OCI-LY7 (cell line): Measurements from ENCODE around the gene STOM. TPM values are rescaled to one million over a fixed set of nuclear protein-coding genes. Genes with fewer than 3 reads are reported as not detected.

Source experiments
- BruUV-seq: library from RNA; stranded (reverse); fragments of 400-500 nt; replicated peaks from 2 replicates; lab custom pipeline; 2021; lab: Mats Ljungman, UMichigan
- CTCF ChIA-PET: fragments of 300-600 bp; sonication (Branson Sonifier 250); formaldehyde crosslinking; loops from one replicate; lab custom pipeline; 2022; ENCODE audit warnings: antibody characterized with exemption; ENCODE audit not compliant: unreplicated experiment; lab: Charles Lee
- POLR2A ChIA-PET: fragments of 300-600 bp; sonication (Branson Sonifier 250); formaldehyde crosslinking; loops from one replicate; lab custom pipeline; 2022; ENCODE audit warnings: antibody characterized with exemption; lab: Charles Lee
- DNase-seq: peaks from one replicate; pipeline ENCODE4 v3.0.0-alpha.2; 2015; ENCODE audit warnings: low spot score
- H2AFZ ChIP-seq: fragments of 200-600 bp; sonication (generic), shearing (Covaris generic); 2 replicates; pipeline ENCODE4 v1.6.1; 2014; ENCODE audit warnings: mild to moderate bottlenecking, antibody characterized with exemption, low read length, moderate library complexity
- H3K27ac ChIP-seq: fragments of 200-600 bp; sonication (generic); 2 replicates; pipeline ENCODE4 v1.5.1; 2014; ENCODE audit warnings: mixed run types, low read depth, mild to moderate bottlenecking, moderate library complexity, low read length, inconsistent platforms; ENCODE audit not compliant: poor library complexity, severe bottlenecking
- H3K36me3 ChIP-seq: fragments of 200-600 bp; sonication (generic); 2 replicates; pipeline ENCODE4 v1.6.1; 2014; ENCODE audit warnings: mild to moderate bottlenecking, antibody characterized with exemption, low read length, moderate library complexity, mixed read lengths; ENCODE audit not compliant: insufficient read depth
- H3K4me1 ChIP-seq: fragments of 200-600 bp; sonication (generic); 2 replicates; pipeline ENCODE4 v1.5.1; 2014; ENCODE audit warnings: mild to moderate bottlenecking, low read length; ENCODE audit not compliant: insufficient read depth, poor library complexity, severe bottlenecking
- H3K4me2 ChIP-seq: fragments of 200-600 bp; sonication (generic); 2 replicates; pipeline ENCODE4 v1.6.1; 2014; ENCODE audit warnings: mild to moderate bottlenecking, low read length
- H3K4me3 ChIP-seq: fragments of 200-600 bp; sonication (generic); 2 replicates; pipeline ENCODE4 v1.5.1; 2014; ENCODE audit warnings: mild to moderate bottlenecking, low read depth, low read length; ENCODE audit not compliant: poor library complexity, severe bottlenecking
- H3K79me2 ChIP-seq: fragments of 200-600 bp; sonication (generic); 2 replicates; pipeline ENCODE4 v1.6.1; 2016; ENCODE audit warnings: low read depth, mild to moderate bottlenecking, low read length, moderate library complexity, mixed read lengths; ENCODE audit not compliant: insufficient read depth
- H3K9me2 ChIP-seq: fragments of 200-600 bp; sonication (generic); 2 replicates; pipeline ENCODE4 v1.6.1; 2016; ENCODE audit warnings: mild to moderate bottlenecking, low read length, mixed read lengths; ENCODE audit not compliant: insufficient read depth
- H3K9me3 ChIP-seq: fragments of 200-600 bp; sonication (generic); 2 replicates; pipeline ENCODE4 v1.6.1; 2014; ENCODE audit warnings: mild to moderate bottlenecking, mixed run types, low read length, mixed read lengths
- H4K20me1 ChIP-seq: fragments of 200-600 bp; sonication (generic); 2 replicates; pipeline ENCODE4 v1.6.1; 2014; ENCODE audit warnings: mild to moderate bottlenecking, antibody characterized with exemption, low read length, moderate library complexity, mixed read lengths; ENCODE audit not compliant: insufficient read depth
- CTCF ChIP-seq: fragments of 200-600 bp; sonication (generic); conservative IDR thresholded peaks from 2 replicates; pipeline ENCODE4 v1.5.1; 2014; ENCODE audit warnings: mild to moderate bottlenecking, antibody characterized with exemption, low read length, moderate library complexity, mixed read lengths
- EZH2phosphoT487 ChIP-seq: fragments of 200-600 bp; sonication (generic); IDR thresholded peaks from 2 replicates; pipeline ENCODE4 v1.6.1; 2018; ENCODE audit warnings: low read depth, borderline replicate concordance, mild to moderate bottlenecking, mixed run types, antibody characterized with exemption, low read length, moderate library complexity, mixed read lengths
- intact Hi-C: fragments of 100-400 bp; cut with micrococcal nuclease; formaldehyde crosslinking; loops from one replicate; pipeline ENCODE4 v1.10.0; 2022; ENCODE audit not compliant: unreplicated experiment
- total RNA-seq, 2 experiments: library from RNA; depleted of rRNA in 1 of 2; stranded (reverse); fragments of >200 nt in 1 of 2; shearing (Covaris generic) in 1 of 2; gene quantifications; 2 replicates each; pipeline ENCODE4 v1.2.3, GENCODE V29; 2014 to 2022

The STOM gene
- total RNA-seq, 2 experiments from 2014 or later, result 5.7 to 7.3 TPM

DNA sequence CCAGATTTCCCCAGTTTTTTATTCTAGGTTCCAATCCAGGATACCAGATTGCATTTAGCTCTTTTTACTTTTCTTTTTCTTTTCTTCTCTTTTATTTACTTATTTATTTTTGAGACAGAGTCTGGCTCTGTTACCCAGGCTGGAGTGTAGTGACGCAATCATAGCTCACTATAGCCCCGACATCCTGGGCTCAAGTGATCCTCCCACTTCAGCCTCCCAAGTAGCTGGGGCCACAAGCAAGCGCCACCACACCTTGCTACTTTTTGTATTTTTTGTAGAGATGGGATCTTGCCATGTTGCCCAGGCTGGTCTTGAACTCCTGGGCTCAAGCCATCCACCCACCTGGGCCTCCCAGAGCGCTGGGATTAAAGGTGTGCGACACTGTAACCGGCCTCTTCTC lies 53.7 kb downstream of the STOM start:
- Histone ChIP-seq H3K9me2 (no peaks in the 10 kb centered on the region), H3K4me2 (no peak overlapping the region), H4K20me1 (no peaks in the 10 kb centered on the region), H2AFZ (no peak overlapping the region), H3K79me2 (no peaks in the 10 kb centered on the region), H3K4me1 (no peaks in the 10 kb centered on the region), H3K4me3 (no peak overlapping the region), H3K9me3 (no peaks in the 10 kb centered on the region), H3K27ac (no peak overlapping the region), H3K36me3 (no peaks in the 10 kb centered on the region; the same call in 1 of the 2 replicates)
- DNase-seq, result no peak
- ChIA-PET POLR2A (no interaction called here), CTCF (no interaction called here)
- intact Hi-C loops, result no loop called here
- TF ChIP-seq EZH2phosphoT487 (no peak), CTCF (no peak)
- BruUV-seq, result no TSS peak

DNA sequence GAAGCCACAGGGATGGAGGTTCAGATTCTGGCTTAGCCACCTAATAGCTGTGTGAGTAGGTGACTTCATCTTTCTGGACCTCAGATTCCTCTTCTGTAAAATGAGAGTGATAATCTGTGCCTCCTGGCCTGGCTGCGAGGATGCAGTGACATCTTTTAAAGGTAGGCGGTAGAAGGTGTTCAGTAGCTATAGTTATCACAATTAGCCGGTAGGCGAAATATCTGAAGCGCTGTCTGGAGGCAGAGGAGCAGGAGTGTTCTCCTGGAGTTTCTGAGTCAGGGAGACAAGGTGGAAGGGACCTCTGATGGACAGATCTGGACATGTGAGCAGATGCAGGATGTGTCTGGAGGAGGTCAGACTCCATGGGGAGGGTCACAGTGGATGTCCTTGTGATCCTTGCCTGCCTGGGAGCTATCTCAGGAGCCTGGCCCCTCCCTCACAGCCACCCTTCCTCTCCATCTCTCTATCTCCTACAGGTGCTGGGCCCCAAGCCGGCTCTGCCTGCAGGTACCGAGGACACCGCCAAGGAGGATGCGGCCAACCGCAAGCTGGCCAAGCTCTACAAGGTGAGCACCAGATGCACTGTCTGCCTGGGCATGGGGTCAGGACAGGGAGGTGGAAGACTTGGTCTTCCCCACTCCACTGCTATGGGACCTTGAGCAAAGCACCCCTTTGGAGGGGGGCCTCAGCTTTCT lies 56.4 kb downstream of the STOM start:
- ChIA-PET CTCF (interaction anchor here (0.6 to 0.7 kb wide), 2 partner anchors 35 to 87 kb away, joined by 3 read pairs; no protein-coding TSS in a partner anchor), POLR2A (interaction anchor here (0.6 kb wide), 1 partner anchor 1966 kb away, joined by 3 read pairs; no protein-coding TSS in a partner anchor)

More for the DNA sequence above, 56.4 kb downstream of the STOM start:
- Histone ChIP-seq H3K27ac (no peak overlapping the region), H3K36me3 (no peaks in the 10 kb centered on the region), H3K4me2 (no peak overlapping the region), H4K20me1 (no peaks in the 10 kb centered on the region), H3K4me1 (no peaks in the 10 kb centered on the region), H3K9me2 (no peaks in the 10 kb centered on the region), H3K9me3 (no peaks in the 10 kb centered on the region), H3K79me2 (no peaks in the 10 kb centered on the region), H2AFZ (no peak overlapping the region), H3K4me3 (no peak overlapping the region)
- TF ChIP-seq CTCF (no peak), EZH2phosphoT487 (no peak)
- intact Hi-C loops, result no loop called here
- no peak for DNase-seq
- no TSS peak for BruUV-seq
